DND-41 (cell line): ENCODE measurements around the gene NDUFS7.

Experiments
- CTCF ChIP-seq: IDR thresholded peaks from 2 replicates; pipeline ENCODE4 v1.5.1; 2012; ENCODE audit warnings: borderline replicate concordance, low read length, moderate library complexity, mild to moderate bottlenecking; ENCODE audit not compliant: poor library complexity, severe bottlenecking; ENCODE audit errors: extremely low read depth
- EZH2 ChIP-seq: IDR thresholded peaks from 3 replicates; pipeline ENCODE4 v1.6.1; 2012; ENCODE audit warnings: borderline replicate concordance, low read depth, mild to moderate bottlenecking, moderate library complexity, low read length, inconsistent platforms; ENCODE audit not compliant: severe bottlenecking

GRCh38 chr19:1387684-1388636 is 4.3 kb downstream of the NDUFS7 start:
- TF ChIP-seq CTCF (no peak), EZH2 (no peak)
